SK-N-SH (cell line): ENCODE measurements around the gene OS9. TPM values are rescaled to one million over a fixed set of nuclear protein-coding genes. Genes with fewer than 3 reads are reported as not detected.

Experiments used
- CTCF ChIA-PET: fragments of 300-600, 350-600 bp; formaldehyde crosslinking; extraction: SDS; loops from one replicate; lab custom pipeline; 2021; lab: Yijun Ruan, JAX
- POLR2A ChIA-PET: fragments of 350-600 bp; sonication (Branson Sonifier 250); formaldehyde crosslinking; extraction: SDS; loops from one replicate; lab custom pipeline; 2020; ENCODE audit warnings: antibody characterized with exemption, inconsistent platforms; lab: Yijun Ruan, JAX
- DNase-seq: peaks from one replicate; pipeline ENCODE4 v3.0.0; 2012
- H2AFZ ChIP-seq: fragments of 200-600 bp; sonication (generic); 2 replicates; pipeline ENCODE4 v1.8.1; 2016; ENCODE audit warnings: antibody characterized with exemption, mild to moderate bottlenecking, low read depth
- H3F3A ChIP-seq: fragments of 200-600 bp; sonication (generic); replicated peaks from 2 replicates; pipeline ENCODE3; 2016; ENCODE audit warnings: antibody characterized with exemption, mild to moderate bottlenecking; ENCODE audit not compliant: insufficient read depth
- H3K27ac ChIP-seq, 2 experiments: fragments of 200-500 bp in 1 of 2; fragments of 200-600 bp in 1 of 2; sonication (Bioruptor generic) in 1 of 2; sonication (generic), shearing (Covaris generic) in 1 of 2; 2 replicates each; pipeline versions ENCODE4 v1.5.1 to v1.6.1; 2014 to 2016; ENCODE audit warnings: low read depth in 2 of 2, inconsistent platforms in 1 of 2, low read length in 1 of 2, mild to moderate bottlenecking in 1 of 2, mixed read lengths in 1 of 2
- H3K27me3 ChIP-seq: fragments of 200-600 bp; sonication (generic), shearing (Covaris generic); 2 replicates; pipeline ENCODE4 v1.6.1; 2016; ENCODE audit warnings: mixed run types; ENCODE audit not compliant: insufficient read depth
- H3K36me3 ChIP-seq, 2 experiments: fragments of 200-500 bp in 1 of 2; fragments of 200-600 bp in 1 of 2; sonication (Bioruptor generic) in 1 of 2; sonication (generic) in 1 of 2; replicated peaks in 1 of 2; 2 replicates each; pipeline versions ENCODE3 to v1.5.1; 2014 to 2016; ENCODE audit warnings: low read length in 1 of 2, mild to moderate bottlenecking in 1 of 2; ENCODE audit not compliant: insufficient read depth in 2 of 2, control insufficient read depth in 1 of 2
- H3K4me1 ChIP-seq, 2 experiments: fragments of 200-500 bp in 1 of 2; fragments of 200-600 bp in 1 of 2; sonication (Bioruptor generic) in 1 of 2; sonication (generic), shearing (Covaris generic) in 1 of 2; 2 replicates each; pipeline versions ENCODE4 v1.5.1 to v1.6.1; 2014 to 2016; ENCODE audit warnings: low read depth in 1 of 2, low read length in 1 of 2, mixed run types in 1 of 2; ENCODE audit not compliant: insufficient read depth in 2 of 2, control insufficient read depth in 1 of 2
- H3K4me2 ChIP-seq: fragments of 200-600 bp; sonication (generic), shearing (Covaris generic); 2 replicates; pipeline ENCODE4 v1.6.1; 2017; ENCODE audit warnings: mixed run types
- H3K4me3 ChIP-seq, 2 experiments: fragments of 200-500 bp in 1 of 2; fragments of 200-600 bp in 1 of 2; sonication (Bioruptor generic) in 1 of 2; sonication (generic), shearing (Covaris generic) in 1 of 2; 2 replicates each; pipeline versions ENCODE4 v1.5.1 to v1.8.1; 2014 to 2016; ENCODE audit warnings: low read depth in 2 of 2, inconsistent platforms in 1 of 2, low read length in 1 of 2, mild to moderate bottlenecking in 1 of 2, mixed read lengths in 1 of 2, moderate library complexity in 1 of 2
- H3K79me2 ChIP-seq: fragments of 200-600 bp; sonication (generic); 2 replicates; pipeline ENCODE4 v1.8.1; 2017; ENCODE audit warnings: mild to moderate bottlenecking; ENCODE audit not compliant: insufficient read depth
- H3K9ac ChIP-seq: fragments of 200-600 bp; sonication (generic); 2 replicates; pipeline ENCODE4 v1.6.1; 2017; ENCODE audit warnings: mixed run types
- H3K9me2 ChIP-seq: fragments of 200-600 bp; sonication (generic); 2 replicates; pipeline ENCODE4 v1.6.1; 2017; ENCODE audit warnings: mixed run types
- H3K9me3 ChIP-seq: fragments of 200-600 bp; sonication (generic); 2 replicates; pipeline ENCODE4 v1.6.1; 2017; ENCODE audit warnings: mixed run types, mild to moderate bottlenecking, moderate library complexity
- H4K20me1 ChIP-seq: fragments of 200-600 bp; sonication (generic); 2 replicates; pipeline ENCODE4 v1.6.1; 2017; ENCODE audit warnings: mild to moderate bottlenecking, mixed run types; ENCODE audit not compliant: insufficient read depth
- CHD2 ChIP-seq: fragments of 150-350 bp; IDR thresholded peaks from 2 replicates; pipeline ENCODE4 v1.6.1; 2018; ENCODE audit warnings: low read length; ENCODE audit not compliant: partially characterized antibody
- ELF1 ChIP-seq: IDR thresholded peaks from 2 replicates; pipeline ENCODE4 v1.4.0; 2012
- EP300 ChIP-seq, 2 experiments: IDR thresholded peaks; 2 replicates each; pipeline versions ENCODE4 v1.4.0 to v1.6.1; 2012; ENCODE audit warnings: borderline replicate concordance in 1 of 2, low read depth in 1 of 2, low read length in 1 of 2
- EZH2phosphoT487 ChIP-seq: fragments of 200-600 bp; sonication (generic); IDR thresholded peaks from 2 replicates; pipeline ENCODE4 v1.6.1; 2017; ENCODE audit warnings: low read depth, mixed run types, mild to moderate bottlenecking, antibody characterized with exemption, moderate library complexity, borderline replicate concordance
- FOXJ3 ChIP-seq: sonication (generic); formaldehyde crosslinking; IDR thresholded peaks from 2 replicates; pipeline ENCODE4 v1.5.1; 2020; ENCODE audit warnings: mild to moderate bottlenecking, missing genetic modification reagents
- FOXM1 ChIP-seq: IDR thresholded peaks from 2 replicates; pipeline ENCODE4 v1.4.0; 2012; ENCODE audit warnings: low read depth, mild to moderate bottlenecking
- GATA2 ChIP-seq: sonication (generic); formaldehyde crosslinking; IDR thresholded peaks from 2 replicates; pipeline ENCODE4 v1.5.0; 2020; ENCODE audit warnings: mild to moderate bottlenecking, missing genetic modification reagents
- IRF3 ChIP-seq: fragments of 150-350 bp; IDR thresholded peaks from 2 replicates; pipeline ENCODE4 v1.6.1; 2016; ENCODE audit warnings: mild to moderate bottlenecking, low read depth, low read length
- JUND ChIP-seq: IDR thresholded peaks from 2 replicates; pipeline ENCODE4 v1.4.0; 2012
- MXI1 ChIP-seq: IDR thresholded peaks from 2 replicates; pipeline ENCODE4 v1.6.1; 2012; ENCODE audit warnings: mild to moderate bottlenecking, low read depth, low read length, improper control_type of control experiment
- NFIC ChIP-seq: IDR thresholded peaks from 2 replicates; pipeline ENCODE4 v1.4.0; 2012; ENCODE audit warnings: borderline replicate concordance
- NRF1 ChIP-seq: IDR thresholded peaks from 2 replicates; pipeline ENCODE4 v1.6.1; 2012; ENCODE audit warnings: low read depth, mild to moderate bottlenecking, low read length
- PBX3 ChIP-seq: IDR thresholded peaks from 2 replicates; pipeline ENCODE4; 2012
- POLR2AphosphoS5 ChIP-seq: IDR thresholded peaks from 2 replicates; pipeline ENCODE4 v1.6.1; 2012; ENCODE audit warnings: low read depth, low read length
- RAD21 ChIP-seq: IDR thresholded peaks from 2 replicates; pipeline ENCODE4 v1.6.1; 2012; ENCODE audit warnings: mild to moderate bottlenecking, low read length
- RCOR1 ChIP-seq: fragments of 150-350 bp; IDR thresholded peaks from 2 replicates; pipeline ENCODE4 v1.6.1; 2017; ENCODE audit warnings: antibody characterized with exemption, low read length
- RXRA ChIP-seq: IDR thresholded peaks from 2 replicates; pipeline ENCODE4 v1.4.0; 2012; ENCODE audit warnings: low read depth, mild to moderate bottlenecking, borderline replicate concordance
- SIN3A ChIP-seq: IDR thresholded peaks from 2 replicates; pipeline ENCODE4 v1.6.1; 2012; ENCODE audit warnings: low read depth, mild to moderate bottlenecking, low read length, moderate library complexity, borderline replicate concordance
- TCF12 ChIP-seq: IDR thresholded peaks from 2 replicates; pipeline ENCODE4 v1.4.0; 2012
- TEAD4 ChIP-seq: IDR thresholded peaks from 2 replicates; pipeline ENCODE4 v1.4.0; 2012; ENCODE audit warnings: mild to moderate bottlenecking, borderline replicate concordance; ENCODE audit not compliant: insufficient read depth
- YY1 ChIP-seq: IDR thresholded peaks from 2 replicates; pipeline ENCODE4 v1.4.0; 2012; ENCODE audit warnings: low read depth, mild to moderate bottlenecking
- WGBS: methylation state at CpG from one replicate; pipeline ENCODE4 v1.1.6; 2017; ENCODE audit warnings: low lambda C conversion rate; 5-methylcytosine and 5-hydroxymethylcytosine counted together
- polyA plus RNA-seq, 3 experiments: library from polyadenylated mRNA; depleted of rRNA; stranded (reverse); fragments of >200 nt; gene quantifications; 2 replicates each; pipeline ENCODE4 v1.2.3, GENCODE V29; 2012

The OS9 gene
- polyA plus RNA-seq, 1 of the 3 experiments (the other 2 are of a cell fraction): 280 TPM

DNA sequence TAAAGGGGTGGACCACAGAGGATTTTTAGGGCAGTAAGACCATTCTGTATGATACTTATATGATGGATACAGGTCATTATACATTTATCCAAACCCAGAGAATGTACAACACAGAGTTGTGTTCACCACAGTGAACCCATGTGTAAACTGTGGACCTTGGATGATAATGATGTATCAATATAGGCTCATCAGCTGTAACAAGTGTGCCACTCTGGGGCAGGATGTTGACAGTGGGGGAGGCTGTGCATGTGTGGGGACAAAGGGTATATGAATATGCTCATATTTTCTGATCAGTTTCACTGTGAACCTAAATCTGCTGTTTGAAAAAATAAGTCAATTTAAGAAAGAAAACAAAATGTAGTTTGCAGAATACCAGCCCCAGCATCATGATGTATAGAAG lies 14.2 kb upstream of the OS9 start:
- no peak for DNase-seq
- TF ChIP-seq ELF1: no peak
- no peak for TF ChIP-seq EZH2phosphoT487
- Histone ChIP-seq H3K27ac (no peak overlapping the region), H3K9me2 (no peaks in the 10 kb centered on the region), H3K27me3 (no peaks in the 10 kb centered on the region), H3K36me3 (no peaks in the 10 kb centered on the region), H3K9ac (no peak overlapping the region), H2AFZ (no peak overlapping the region), H3K4me1 (no peaks in the 10 kb centered on the region), H3F3A (no peaks in the 10 kb centered on the region), H3K9me3 (no peaks in the 10 kb centered on the region), H3K4me2 (no peak overlapping the region), H4K20me1 (no peaks in the 10 kb centered on the region), H3K4me3 (no peak overlapping the region), H3K79me2 (no peaks in the 10 kb centered on the region)
- CTCF ChIA-PET: interaction anchor here (1.0 kb wide), 1 partner anchor 96 kb away, joined by 3 read pairs; no protein-coding TSS in a partner anchor
- POLR2A ChIA-PET: no interaction called here

DNA sequence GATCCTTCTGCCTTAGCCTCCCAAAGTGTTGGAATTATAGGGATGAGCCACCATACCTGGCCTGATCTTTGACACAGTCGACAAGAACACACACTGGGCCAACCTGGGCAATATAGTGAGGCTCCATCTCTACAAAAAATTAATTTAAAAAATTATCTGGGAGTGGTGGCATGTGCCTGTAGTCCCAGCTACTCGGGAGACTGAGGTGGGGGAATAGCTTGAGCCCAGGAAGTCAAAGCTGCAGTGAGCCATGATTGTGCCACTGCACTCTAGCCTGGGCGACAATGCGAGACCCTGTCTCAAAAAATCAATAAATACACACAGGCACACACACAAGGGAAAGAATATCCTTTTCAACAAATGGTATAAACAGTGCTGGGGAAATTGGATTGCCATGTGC lies 6.1 kb upstream of the OS9 start:
- POLR2A ChIA-PET: no interaction called here
- no peak overlapping the region for H3K9ac ChIP-seq
- H3K27me3 ChIP-seq: peaks cover 22% of the 10 kb centered on the region; the same call in 1 of the 2 replicates
- H4K20me1 ChIP-seq: no peaks in the 10 kb centered on the region
- no peak overlapping the region for H3K4me3 ChIP-seq
- H3F3A ChIP-seq: peaks cover 6% of the 10 kb centered on the region
- no peak for DNase-seq
- TF ChIP-seq CHD2: no peak
- no peak for TF ChIP-seq JUND
- TF ChIP-seq FOXM1: no peak
- no peak overlapping the region for H3K4me2 ChIP-seq
- H2AFZ ChIP-seq: no peak overlapping the region
- no peaks in the 10 kb centered on the region for H3K36me3 ChIP-seq
- H3K4me1 ChIP-seq: no peaks in the 10 kb centered on the region
- CTCF ChIA-PET: interaction anchor here (1.0 to 1.3 kb wide), 3 partner anchors 38 to 104 kb away, joined by 3 read pairs; partner anchors contain the start of gene B4GALNT1
- H3K9me2 ChIP-seq: no peaks in the 10 kb centered on the region
- WGBS: 24% methylated on average over 4 of the region's 4 CpGs
- H3K79me2 ChIP-seq: no peaks in the 10 kb centered on the region
- H3K9me3 ChIP-seq: no peaks in the 10 kb centered on the region
- no peak overlapping the region for H3K27ac ChIP-seq

GRCh38 chr12:57688931-57689330 lies 5.0 kb upstream of the OS9 start:
- no peaks in the 10 kb centered on the region; a peak in 1 of 4 replicates for H3K4me1 ChIP-seq
- WGBS: 3% methylated on average over 2 of the region's 2 CpGs
- no peaks in the 10 kb centered on the region for H3K36me3 ChIP-seq
- no peak overlapping the region for H3K27ac ChIP-seq
- no peaks in the 10 kb centered on the region for H3K9me3 ChIP-seq
- no peaks in the 10 kb centered on the region for H3K79me2 ChIP-seq
- POLR2A ChIA-PET: no interaction called here
- no peak overlapping the region for H3K4me3 ChIP-seq
- TF ChIP-seq EP300 (IDR thresholded peaks at IDR 0.05; ENCODE audit: borderline replicate concordance in 1 of 2, low read depth in 1 of 2, low read length in 1 of 2) (no peak), GATA2 (CRISPR knock-in tag) (no peak), FOXM1 (no peak), JUND (no peak), YY1 (no peak), NFIC (no peak), MXI1 (no peak), PBX3 (no peak), IRF3 (no peak), POLR2AphosphoS5 (no peak), TEAD4 (no peak), RAD21 (no peak), TCF12 (no peak), RCOR1 (no peak), NRF1 (no peak), SIN3A (no peak), ELF1 (no peak), FOXJ3 (CRISPR knock-in tag) (no peak), RXRA (no peak)
- TF ChIP-seq, all 33 proteins: peak for 0
- no peaks in the 10 kb centered on the region for H3K9me2 ChIP-seq
- no peaks in the 10 kb centered on the region for H4K20me1 ChIP-seq
- H3K27me3 ChIP-seq: peaks cover 22% of the 10 kb centered on the region; the same call in 1 of the 2 replicates
- no peak overlapping the region for H2AFZ ChIP-seq
- H3K9ac ChIP-seq: no peak overlapping the region
- CTCF ChIA-PET: interaction anchor here (1.0 to 1.3 kb wide), 2 partner anchors 56 to 106 kb away, joined by 3 read pairs; partner anchors contain the start of gene B4GALNT1
- H3K4me2 ChIP-seq: no peak overlapping the region
- no peak for DNase-seq
- peaks cover 13% of the 10 kb centered on the region for H3F3A ChIP-seq
